GM21381 (cell line): ENCODE data around the gene RAB12.

Source experiments
- ATAC-seq: cut with Tn5 transposase; IDR thresholded peaks from one replicate; pipeline ENCODE4 v1.9.1; 2021; ENCODE audit warnings: mild to moderate bottlenecking, moderate library complexity; ENCODE audit not compliant: unreplicated experiment

The RAB12 gene

DNA sequence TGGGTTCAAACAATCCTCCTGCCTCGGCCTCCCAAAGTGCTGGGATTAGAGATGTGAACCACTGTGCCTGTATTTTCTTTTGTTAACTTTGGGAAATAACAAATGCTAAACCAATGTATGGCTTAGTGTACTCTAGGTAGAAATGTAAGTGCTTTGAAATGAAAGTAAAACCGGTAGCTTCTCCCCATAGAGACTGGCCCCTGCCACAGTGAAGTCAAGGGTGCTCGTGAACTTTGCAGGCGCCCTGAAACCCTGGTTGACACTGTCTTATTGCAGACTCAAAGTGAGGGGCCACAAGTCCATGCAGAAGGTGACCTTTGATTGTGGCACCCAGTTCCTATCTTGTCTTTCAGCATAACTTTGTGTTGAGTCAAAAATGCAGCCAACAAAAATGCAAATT, 72.0 kb downstream of the RAB12 start:
- ATAC-seq = no peak

DNA sequence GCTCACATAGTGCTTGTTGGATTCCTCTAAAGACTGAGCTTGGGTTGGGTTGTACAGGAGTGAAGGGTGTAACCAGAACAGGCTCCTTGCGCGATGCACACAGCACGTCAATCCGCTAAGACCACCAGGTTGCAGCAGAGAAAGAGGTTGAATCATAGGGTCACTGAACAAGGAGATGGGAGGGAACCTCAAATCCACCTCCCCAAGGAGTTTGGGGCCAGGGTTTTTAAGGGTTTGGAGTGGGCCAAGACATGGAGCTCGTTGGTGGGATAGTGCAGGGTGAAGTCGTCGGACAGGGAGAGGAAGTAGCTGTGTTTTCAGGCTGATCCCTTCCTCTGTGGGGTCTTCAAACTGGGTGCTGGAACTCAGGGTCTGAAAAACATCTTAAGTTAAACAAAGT, 75.3 kb downstream of the RAB12 start:
- no peak for ATAC-seq

GRCh38 chr18:8685141-8685913, 76.1 kb downstream of the RAB12 start:
- ATAC-seq = no peak

DNA sequence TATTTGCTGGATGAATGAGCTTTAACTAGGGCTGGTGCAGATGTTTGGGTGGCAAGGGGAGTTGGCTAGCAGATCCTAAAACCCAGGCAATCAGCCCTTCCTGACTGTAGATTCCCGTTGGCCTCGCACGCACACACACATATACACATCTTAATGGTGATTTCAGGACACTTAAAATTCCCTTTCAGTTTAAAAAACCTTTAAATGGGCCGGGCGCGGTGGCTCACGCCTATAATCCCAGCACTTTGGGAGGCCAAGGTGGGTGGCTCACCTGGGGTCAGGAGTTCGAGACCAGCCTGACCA, 76.6 kb downstream of the RAB12 start:
- no peak for ATAC-seq

GRCh38 chr18:8686611-8687010, 77.4 kb downstream of the RAB12 start:
- ATAC-seq = no peak

- no peak for ATAC-seq
Measured at GRCh38 chr18:8688216-8688800, 79.1 kb downstream of the RAB12 start.

- no peak for ATAC-seq
Measured at GRCh38 chr18:8688816-8689215, 79.6 kb downstream of the RAB12 start.
